PC-9 (cell line): Measurements from ENCODE around the gene TMEM91.

Experiments
- EZH2 ChIP-seq: fragments of 200-600 bp; sonication (generic); IDR thresholded peaks from 2 replicates; pipeline ENCODE4 v1.8.0; 2017; ENCODE audit warnings: antibody characterized with exemption, low read depth
- TF ChIP-seq, protein P1 (sequence below): fragments of 200-600 bp; sonication (generic); conservative IDR thresholded peaks from 2 replicates; pipeline ENCODE4 v1.6.1; 2017; ENCODE audit warnings: mixed run types, antibody characterized with exemption, mild to moderate bottlenecking, moderate library complexity

GRCh38 chr19:41420101-41420880 lies 44.0 kb downstream of the TMEM91 start:
- TF ChIP-seq, protein P1, sequence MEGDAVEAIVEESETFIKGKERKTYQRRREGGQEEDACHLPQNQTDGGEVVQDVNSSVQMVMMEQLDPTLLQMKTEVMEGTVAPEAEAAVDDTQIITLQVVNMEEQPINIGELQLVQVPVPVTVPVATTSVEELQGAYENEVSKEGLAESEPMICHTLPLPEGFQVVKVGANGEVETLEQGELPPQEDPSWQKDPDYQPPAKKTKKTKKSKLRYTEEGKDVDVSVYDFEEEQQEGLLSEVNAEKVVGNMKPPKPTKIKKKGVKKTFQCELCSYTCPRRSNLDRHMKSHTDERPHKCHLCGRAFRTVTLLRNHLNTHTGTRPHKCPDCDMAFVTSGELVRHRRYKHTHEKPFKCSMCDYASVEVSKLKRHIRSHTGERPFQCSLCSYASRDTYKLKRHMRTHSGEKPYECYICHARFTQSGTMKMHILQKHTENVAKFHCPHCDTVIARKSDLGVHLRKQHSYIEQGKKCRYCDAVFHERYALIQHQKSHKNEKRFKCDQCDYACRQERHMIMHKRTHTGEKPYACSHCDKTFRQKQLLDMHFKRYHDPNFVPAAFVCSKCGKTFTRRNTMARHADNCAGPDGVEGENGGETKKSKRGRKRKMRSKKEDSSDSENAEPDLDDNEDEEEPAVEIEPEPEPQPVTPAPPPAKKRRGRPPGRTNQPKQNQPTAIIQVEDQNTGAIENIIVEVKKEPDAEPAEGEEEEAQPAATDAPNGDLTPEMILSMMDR, result no peak
- no peak for TF ChIP-seq EZH2
